Left cardiac atrium (tissue), 4 donors: ENCODE results near the gene RPTOR. TPM values are rescaled to one million over a fixed set of nuclear protein-coding genes. Genes with fewer than 3 reads are reported as not detected.
A peak's percentile ranks its signal among the peaks of the same experiment; 100 is the strongest.
"Not testable (repeated sequence)": the region's sequence is repeated elsewhere in the genome, so short reads cannot be mapped to it uniquely, and the experiment has no call there.

Experiments
- ATAC-seq, 2 donors: fragments of 200-7000 bp; cut with Tn5 transposase; one replicate each; pipeline ENCODE4 v1.9.1; 2020; ENCODE audit warnings: mild to moderate bottlenecking in 2 of 2, moderate library complexity in 2 of 2
- DNase-seq: peaks from one replicate; pipeline ENCODE4 v3.0.0-alpha.2; 2020
- intact Hi-C, 2 donors: fragments of 100-400 bp; cut with DNase I; formaldehyde crosslinking; loops; one replicate each; pipeline versions ENCODE4 v1.14.1 to v1.15.1; 2022 to 2023
- total RNA-seq, 2 donors: library from RNA; stranded (reverse); fragmentation: NEBNext Ultra II Directional; extraction: Animal tissue kit (Norgen Biotek cat#: 25700); gene quantifications; one replicate each; pipeline ENCODE4 v1.2.1, GENCODE V29; 2021
- donor health status: DM: no; HTN: yes; CAD: no.
- donor health status: DM: no; HTN: yes; CAD: no; lungs with severe emphysema.
- donor health status: DM: yes; HTN: yes; CAD: no.
- donor health status: Dilated cardiomyopathy.

RPTOR gene
- total RNA-seq, 2 donors from 2014 or later, result 18.9 to 22.9 TPM

GRCh38 chr17:80578668-80579388, 34.2 kb downstream of the RPTOR start:
- not testable (repeated sequence) for ATAC-seq, DNase-seq
- intact Hi-C loops, result loop anchor here (5.0 to 10.0 kb wide), 2 partner anchors 152 to 154 kb away; no protein-coding TSS in a partner anchor

DNA sequence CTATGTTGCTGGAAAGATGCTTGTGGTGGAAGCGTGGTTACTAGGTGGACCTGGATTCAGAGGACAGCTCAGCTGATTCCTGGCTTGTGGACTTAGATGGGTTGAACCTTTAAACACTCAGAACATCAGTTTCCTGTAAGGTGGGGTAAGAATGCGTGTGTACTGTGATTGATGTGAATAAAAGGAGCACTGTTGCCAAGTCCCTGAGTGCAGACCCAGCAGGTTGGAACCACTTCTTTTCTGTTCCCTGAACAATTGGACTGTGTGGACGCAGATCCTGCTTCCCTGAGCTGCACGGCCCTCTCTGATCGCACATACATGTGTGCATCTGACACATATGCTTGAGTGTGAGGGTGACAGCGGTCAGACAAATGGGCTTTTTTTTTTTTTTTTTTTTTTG, 37.5 kb downstream of the RPTOR start:
- ATAC-seq (no peak), DNase-seq (no peak)
- intact Hi-C loops, result no loop called here

GRCh38 chr17:80584176-80584905, 39.7 kb downstream of the RPTOR start:
- ATAC-seq, result no peak
- DNase-seq, result no peak
- intact Hi-C loops, result no loop called here

DNA sequence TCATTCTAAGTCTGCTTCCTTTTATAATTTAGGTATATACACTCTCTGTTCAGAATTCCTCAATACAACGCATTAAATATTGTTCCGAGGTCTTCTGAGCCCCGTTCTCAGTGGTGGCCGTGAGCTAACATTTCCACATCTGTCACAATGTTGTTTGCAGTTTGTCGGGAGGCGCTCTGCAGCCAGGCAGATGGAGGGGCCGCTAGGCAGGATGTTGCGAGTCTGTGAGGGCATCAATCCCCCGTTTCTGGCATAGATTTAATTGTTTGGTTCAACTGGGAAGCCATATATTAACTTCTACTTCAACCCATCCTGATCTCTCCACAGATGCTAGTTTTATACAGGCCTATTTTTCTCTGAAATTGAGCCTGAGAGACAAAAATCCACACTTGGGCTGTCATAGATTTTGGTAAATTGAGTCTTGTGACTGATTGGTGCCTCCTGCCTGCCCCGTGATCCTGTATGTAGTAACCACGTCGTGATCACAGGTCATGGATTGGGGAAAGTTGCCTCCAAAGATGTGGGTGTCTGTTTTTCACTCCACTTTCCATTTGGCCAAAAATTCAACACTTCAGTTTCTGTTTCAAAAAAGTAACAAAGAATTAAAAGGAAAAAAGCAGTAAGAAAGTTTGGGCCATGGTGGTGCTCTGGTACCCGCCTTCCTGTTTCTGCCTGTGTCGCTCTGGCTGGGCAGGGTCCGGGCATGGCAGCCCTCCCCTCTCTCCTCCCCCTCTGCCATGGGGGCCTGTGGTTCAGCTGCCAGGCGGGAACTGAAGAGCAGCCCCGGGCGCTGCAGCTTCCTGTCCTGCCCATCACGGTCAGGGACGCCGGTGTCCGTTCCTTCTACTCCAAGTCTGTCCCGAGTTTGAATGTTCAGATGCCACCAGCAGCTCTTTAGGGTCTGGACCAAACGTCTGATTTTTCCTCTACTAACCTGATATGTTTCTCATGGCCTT, 41.5 kb downstream of the RPTOR start:
- no peak for ATAC-seq
- intact Hi-C loops, result no loop called here

DNA sequence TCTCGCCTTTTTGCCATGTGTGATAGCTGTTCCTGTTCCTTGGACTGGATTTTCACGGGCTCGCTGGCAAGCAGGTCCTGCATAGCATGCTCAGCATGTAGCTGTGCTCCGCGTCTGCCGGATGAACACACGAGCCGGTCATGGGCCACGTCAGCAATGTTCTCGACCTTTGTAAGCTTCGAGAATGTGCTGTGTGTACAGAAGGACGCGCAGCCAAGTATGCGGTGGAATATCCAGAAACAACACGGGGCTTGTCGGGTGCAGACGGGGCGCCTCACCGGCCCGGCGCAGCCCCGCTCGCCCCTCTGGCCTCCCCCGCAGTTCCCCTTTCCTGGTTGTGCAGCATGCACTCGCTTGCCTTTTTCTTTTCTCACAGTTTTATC, 42.2 kb downstream of the RPTOR start:
- no peak for DNase-seq
- ATAC-seq, result no peak

More for the DNA sequence above, 41.5 kb downstream of the RPTOR start:
- no peak for DNase-seq

GRCh38 chr17:80588702-80589383, 44.2 kb downstream of the RPTOR start:
- intact Hi-C loops, result no loop called here
- ATAC-seq, result no peak
- no peak for DNase-seq

More for the DNA sequence above, 42.2 kb downstream of the RPTOR start:
- intact Hi-C loops, result no loop called here

DNA sequence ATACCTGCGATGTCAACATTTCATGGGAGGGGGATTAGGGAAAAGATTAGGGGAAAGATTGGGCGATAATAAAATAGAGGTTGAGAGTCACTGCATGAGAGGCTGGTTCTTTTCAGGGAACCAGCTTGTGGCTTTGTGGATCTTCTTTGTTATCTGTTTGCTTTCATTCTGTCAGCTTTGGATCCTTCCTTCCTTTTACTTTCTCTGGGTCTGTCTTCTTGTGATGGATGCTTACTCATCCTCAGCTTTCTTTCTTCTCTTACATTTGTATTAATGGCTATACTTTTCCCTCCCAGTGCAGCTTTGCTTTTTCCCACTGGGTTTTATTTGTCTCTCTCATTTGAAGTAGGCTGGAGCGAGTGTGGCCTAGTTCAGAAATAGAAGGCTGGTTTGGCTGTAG, 47.1 kb downstream of the RPTOR start:
- ATAC-seq (no peak), DNase-seq (no peak)
- intact Hi-C loops, result no loop called here

- DNase-seq (no peak), ATAC-seq (no peak)
- intact Hi-C loops, result no loop called here
These were observed 47.6 kb downstream of the RPTOR start for GRCh38 chr17:80592243-80592642.

GRCh38 chr17:80593181-80593580, 48.5 kb downstream of the RPTOR start:
- DNase-seq (no peak), ATAC-seq (no peak)
- intact Hi-C loops, result no loop called here

- no peak for ATAC-seq
- DNase-seq, result no peak
- intact Hi-C loops, result no loop called here
These were observed 50.0 kb downstream of the RPTOR start for GRCh38 chr17:80594431-80595269.

DNA sequence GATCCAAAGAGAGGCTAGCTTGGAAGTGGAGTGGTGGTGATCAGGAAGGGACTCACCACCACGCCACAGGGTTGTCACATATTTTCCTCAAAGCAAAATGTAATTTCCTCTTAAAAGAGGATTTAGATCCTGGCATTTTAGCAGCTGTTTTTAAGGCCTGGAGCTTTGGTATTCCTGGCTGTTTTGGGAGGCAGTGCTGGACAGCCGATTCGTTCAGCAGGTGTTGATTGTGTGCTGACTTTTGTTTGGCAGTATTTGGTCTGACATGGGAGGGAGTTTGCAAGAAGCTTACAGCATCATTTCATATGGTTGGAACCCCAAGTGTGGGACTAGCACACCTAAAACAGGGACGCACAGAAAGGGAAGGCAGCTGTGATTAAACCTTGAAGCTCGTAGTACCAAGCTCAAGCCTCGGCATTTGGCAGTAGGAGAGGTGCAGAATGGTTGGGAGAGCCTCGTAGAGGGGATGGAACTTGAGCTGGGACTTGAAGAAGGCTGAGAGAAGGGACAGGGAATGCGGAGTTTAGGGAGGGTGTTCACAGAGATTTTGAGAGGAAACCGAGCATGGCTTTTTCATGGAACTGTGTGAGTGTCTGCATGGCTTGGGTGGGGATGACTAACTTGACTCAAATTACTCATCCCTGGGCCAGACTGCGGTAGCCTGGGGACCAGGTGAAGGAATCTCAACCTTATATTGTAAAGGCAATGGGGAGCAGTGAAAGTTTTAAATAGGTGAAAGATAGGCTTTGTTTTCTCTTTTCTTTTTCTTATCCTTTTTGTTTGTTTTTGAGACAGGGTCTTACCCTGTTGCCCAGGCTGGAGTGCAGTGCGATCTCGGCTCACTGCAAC, 52.3 kb downstream of the RPTOR start:
- no peak for DNase-seq

GRCh38 chr17:80598813-80599545, 54.3 kb downstream of the RPTOR start:
- no peak for DNase-seq
- no peak for ATAC-seq
- intact Hi-C loops, result no loop called here

More for the DNA sequence above, 52.3 kb downstream of the RPTOR start:
- intact Hi-C loops, result no loop called here
- ATAC-seq, result peak in 1 of 2 donors; percentile 12

GRCh38 chr17:80599546-80600305, 55.1 kb downstream of the RPTOR start:
- DNase-seq (no peak), ATAC-seq (no peak)
- intact Hi-C loops, result no loop called here

DNA sequence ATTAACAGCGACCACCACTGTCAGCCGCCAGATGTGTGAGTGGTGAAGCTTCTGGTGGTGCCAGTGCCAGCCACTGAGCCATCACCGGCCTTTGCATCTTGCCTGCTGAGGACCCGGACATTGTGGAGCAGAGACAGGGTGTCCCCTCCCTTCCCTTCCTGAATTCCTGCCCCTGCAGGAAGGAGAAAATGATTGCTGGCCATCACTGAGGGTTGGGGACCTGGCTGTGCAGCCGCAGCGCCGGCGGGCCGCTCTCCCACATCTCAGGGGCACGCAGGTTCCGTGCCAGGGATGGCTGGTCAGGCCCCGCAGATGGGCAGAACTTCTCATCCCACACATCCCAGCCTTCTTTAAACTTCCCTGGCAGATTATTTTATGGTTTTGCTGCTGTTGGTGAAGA, 56.5 kb downstream of the RPTOR start:
- DNase-seq, result no peak
- intact Hi-C loops, result no loop called here
- ATAC-seq, result no peak

DNA sequence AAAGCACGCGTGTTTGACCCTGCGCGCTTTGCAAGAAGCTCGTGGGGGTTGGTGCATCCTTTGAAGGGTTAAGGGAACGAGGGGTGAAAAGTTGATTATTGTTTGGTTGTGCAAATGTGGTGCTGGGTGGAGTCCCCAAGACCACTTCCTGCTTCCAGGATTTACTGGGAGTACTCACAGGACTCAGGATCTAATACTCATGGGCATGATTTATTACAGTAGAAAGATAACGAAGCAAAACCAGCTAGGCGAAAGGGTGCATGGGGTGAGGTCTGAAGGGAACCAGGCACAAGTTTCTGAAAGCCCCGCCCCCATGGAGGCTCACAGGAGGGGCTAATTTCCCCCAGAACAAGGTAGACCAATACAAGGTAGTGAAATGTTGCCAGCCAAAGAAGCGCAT, 58.8 kb downstream of the RPTOR start:
- no peak for DNase-seq
- intact Hi-C loops, result no loop called here
- no peak for ATAC-seq
